Stimulated activated CD4-positive, alpha-beta T cell treated with anti-CD3 and anti-CD28 coated beads, Interleukin-12 subunit alpha, Interleukin-12 subunit beta, amount 100 ng/mL, for 24 hours (primary cell): ENCODE results near the gene STRN3.

Experiments
- DNase-seq, 2 experiments: peaks; one replicate each; pipeline ENCODE4 v3.0.0-alpha.2; 2020; ENCODE audit warnings: low read depth in 2 of 2

The STRN3 gene

GRCh38 chr14:30873308-30874119 is 152.7 kb downstream of the STRN3 start:
- no peak for DNase-seq

DNA sequence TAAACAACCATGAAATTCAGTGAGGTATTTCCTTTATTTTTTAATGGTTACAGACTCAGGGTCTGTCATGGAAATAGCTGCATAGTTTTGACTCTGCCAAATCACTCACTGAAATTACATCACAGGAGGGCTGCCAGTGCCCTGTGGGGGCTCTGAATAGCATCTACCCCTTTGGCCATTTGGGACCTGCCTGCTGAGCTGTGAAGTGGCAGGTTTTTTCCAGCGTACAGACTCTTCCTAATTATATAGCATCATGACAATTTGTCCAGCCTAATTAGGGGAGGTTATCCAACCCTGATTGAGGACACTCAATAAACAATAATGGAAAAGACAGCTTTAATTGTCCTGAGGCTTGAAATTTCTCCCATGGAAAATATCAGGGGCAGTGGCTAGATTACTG is 153.6 kb downstream of the STRN3 start:
- no peak for DNase-seq

GRCh38 chr14:30869551-30870155 is 156.5 kb downstream of the STRN3 start:
- no peak for DNase-seq

DNA sequence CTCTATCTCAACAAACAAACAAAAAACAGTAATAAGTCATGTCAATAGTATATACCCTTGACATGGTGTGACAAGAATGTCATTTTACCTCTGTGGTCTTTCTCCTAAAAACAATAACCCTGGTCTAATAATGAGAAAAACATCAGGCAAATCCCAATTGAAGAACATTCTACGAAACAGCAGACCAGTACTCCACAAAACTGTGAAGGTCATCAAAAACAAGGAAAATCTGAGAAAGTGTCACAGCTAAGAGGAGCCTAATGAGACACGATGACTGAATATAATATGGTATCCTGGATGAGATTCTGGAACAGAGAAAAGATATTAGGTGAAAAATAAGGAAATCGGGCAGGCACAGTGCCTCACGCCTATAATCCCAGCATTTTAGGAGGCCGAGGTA is 157.4 kb downstream of the STRN3 start:
- no peak for DNase-seq

DNA sequence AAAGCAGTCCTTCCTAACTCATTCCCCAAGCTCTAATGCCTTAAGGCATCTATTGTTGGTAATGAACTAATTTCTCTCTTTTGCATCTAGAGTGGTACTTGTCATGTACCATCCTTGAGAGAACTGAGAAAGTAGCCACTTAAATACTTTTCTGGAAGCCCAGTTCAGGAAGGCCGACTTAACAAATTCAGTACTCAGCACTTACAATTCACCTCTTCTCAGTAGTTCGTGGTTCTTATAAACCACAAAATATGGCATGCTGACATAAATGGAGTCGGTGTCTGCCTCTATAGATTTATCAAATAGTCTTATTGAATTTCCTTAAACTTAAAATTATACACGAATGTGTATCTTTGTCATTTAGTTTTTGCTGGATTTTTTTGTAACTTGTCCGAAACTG is 161.2 kb downstream of the STRN3 start:
- DNase-seq: no peak

DNA sequence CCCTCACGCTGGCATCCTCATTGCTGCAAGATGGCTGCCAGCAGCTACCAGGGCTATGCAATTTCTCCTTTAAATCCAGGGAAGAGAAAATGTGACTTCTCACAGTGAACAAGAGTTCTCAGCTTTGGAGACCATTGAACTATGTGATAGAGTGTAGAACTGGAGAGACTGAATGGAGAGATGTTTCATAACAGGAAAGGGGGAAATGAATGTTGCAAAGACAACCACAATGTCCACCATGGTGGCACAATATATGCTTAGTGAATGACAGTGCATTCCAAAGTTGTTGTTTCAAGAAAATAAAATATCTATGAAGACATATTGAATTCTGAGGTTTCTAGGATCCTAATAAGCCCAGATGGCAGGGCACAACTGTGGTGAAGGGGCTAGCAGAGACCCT is 165.0 kb downstream of the STRN3 start:
- DNase-seq: no peak

GRCh38 chr14:30855345-30856037 is 170.7 kb downstream of the STRN3 start:
- no peak for DNase-seq

- no peak for DNase-seq
Measured at GRCh38 chr14:30854492-30854891, 171.7 kb downstream of the STRN3 start.

DNA sequence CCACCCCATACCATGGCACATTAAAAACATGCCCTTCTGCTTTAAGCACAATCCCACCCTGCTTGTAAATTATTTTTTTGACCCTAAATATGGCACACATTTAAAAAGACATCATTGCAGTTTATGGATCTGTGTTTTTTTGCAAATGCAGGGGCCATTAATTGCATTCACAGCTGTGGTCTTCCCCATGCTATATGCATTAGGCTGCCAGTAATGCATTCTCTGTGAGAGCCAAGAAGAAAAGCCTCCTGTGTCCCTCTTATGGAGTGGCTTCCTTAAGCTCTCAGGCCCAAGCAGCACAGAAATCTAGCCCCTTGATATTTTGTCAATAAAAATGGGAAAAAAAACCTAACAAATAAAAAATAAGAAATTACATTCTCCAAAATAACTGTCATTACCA is 172.2 kb downstream of the STRN3 start:
- DNase-seq: no peak

GRCh38 chr14:30849983-30850382 is 176.2 kb downstream of the STRN3 start:
- DNase-seq: no peak

DNA sequence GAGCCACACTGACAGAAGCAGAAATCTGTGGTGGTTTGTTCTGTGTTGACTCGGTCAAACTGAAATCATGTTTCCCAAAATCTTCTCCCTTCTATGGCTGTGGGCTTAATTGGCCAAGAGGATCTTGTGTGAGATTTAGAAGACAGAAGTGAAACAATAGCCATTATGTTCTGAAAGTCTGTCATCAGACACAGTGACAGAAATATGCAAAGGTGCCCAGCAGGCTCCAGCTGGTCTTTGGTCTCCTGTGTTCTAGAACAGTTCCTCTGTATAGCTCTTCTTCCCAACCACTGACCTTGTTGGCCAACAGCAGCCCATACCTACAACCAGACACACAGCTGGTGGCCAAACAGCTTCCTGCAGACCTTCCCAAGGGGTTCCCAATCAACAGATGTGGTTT is 176.8 kb downstream of the STRN3 start:
- no peak for DNase-seq

DNA sequence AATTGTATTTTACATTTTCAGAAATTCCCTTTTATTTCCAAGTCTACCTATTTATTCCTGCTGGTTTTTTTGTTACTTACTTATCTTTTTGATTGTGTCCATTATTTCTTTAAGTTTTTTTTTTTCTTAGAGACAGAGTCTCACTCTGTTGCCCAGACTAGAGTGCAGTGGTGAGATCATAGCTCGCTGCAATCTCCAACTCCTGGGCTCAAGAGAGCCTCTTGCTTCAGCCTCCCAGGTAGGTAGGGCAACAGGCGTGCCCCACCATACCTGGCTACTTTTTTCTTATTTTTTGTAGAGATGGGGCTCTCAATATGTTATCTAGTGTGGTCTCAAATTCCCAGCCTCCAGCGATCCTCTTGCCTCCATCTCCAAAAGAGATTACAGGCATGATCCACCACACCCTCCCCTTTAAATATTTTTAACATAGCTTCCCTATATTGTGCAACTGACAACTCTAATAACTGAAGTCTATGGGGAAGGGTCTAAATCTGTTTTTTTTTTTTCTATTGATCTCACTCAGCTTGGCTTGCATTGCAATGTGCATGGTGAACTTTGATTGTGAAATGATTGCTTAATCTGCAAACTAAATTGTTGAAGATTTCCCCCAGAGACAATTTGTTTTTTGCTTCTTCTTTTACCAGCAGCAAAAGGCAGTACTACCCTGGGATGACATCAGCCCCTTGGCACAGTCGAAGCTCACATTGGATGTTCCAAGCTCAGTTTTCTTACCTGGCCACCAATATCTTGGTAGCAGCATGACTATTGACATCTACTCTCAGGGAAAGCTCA is 177.5 kb downstream of the STRN3 start:
- DNase-seq: no peak
